Measurements from ENCODE around the gene PPM1M.

The PPM1M gene

DNA sequence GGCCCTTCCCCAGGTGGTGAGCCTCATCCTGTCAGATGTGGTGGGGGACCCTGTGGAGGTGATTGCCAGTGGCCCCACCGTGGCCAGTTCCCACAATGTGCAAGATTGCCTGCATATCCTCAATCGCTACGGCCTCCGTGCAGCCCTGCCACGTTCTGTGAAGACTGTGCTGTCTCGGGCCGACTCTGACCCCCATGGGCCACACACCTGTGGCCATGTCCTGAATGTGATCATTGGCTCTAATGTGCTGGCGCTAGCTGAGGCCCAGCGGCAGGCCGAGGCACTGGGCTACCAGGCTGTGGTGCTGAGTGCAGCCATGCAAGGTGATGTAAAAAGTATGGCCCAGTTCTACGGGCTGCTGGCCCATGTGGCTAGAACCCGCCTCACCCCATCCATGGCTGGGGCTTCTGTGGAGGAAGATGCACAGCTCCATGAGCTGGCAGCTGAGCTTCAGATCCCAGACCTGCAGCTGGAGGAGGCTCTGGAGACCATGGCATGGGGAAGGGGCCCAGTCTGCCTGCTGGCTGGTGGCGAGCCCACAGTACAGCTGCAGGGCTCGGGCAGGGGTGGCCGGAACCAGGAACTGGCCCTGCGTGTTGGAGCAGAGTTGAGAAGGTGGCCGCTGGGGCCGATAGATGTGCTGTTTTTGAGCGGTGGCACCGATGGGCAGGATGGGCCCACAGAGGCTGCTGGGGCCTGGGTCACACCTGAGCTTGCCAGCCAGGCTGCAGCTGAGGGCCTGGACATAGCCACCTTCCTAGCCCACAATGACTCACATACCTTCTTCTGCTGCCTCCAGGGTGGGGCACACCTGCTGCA is 46.9 kb downstream of the PPM1M start:
- in situ Hi-C loops (cut with MboI; ENCODE audit: low sequenced_read_pairs): no loop called here

DNA sequence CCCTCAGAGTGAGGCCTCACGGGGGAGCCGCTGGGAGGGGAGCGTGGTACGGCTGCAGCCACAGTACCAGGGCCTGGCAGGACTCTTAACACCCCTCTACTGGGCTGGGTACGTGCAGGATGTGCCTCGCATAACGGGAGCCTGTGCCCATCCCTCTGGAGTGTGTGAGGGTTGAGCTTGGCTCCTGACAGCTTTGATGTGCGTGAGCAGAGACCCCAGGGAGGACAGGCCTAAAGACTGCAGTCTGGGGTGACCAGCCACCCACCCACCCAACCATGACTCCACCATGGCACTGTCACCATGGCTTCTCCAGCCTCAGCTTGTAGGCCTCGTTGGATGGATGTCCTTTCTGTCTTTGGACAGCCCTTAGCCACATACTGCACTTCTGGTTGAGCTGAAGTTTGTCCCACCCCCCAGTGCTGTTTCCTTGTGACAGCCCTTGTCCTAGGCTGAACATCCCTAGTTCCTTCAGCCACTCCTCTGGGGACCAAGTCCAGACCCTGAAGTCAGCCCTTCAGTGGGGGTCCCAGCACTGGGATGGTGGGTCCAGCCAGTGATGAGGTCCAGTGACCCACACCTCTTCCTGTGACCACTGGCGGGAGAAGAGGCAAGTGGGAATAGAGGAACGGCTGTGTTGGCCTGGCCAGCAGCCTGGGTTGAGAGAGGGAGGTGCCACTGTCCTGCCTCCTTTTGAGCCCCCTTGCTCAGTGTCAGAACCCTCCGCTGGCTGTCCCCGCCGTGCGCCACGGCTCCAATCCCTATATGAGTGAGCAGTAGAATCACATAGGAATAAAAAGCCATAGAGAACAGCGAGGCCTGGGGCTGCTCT is 48.1 kb downstream of the PPM1M start:
- in situ Hi-C loops (cut with MboI; ENCODE audit: low sequenced_read_pairs): no loop called here

DNA sequence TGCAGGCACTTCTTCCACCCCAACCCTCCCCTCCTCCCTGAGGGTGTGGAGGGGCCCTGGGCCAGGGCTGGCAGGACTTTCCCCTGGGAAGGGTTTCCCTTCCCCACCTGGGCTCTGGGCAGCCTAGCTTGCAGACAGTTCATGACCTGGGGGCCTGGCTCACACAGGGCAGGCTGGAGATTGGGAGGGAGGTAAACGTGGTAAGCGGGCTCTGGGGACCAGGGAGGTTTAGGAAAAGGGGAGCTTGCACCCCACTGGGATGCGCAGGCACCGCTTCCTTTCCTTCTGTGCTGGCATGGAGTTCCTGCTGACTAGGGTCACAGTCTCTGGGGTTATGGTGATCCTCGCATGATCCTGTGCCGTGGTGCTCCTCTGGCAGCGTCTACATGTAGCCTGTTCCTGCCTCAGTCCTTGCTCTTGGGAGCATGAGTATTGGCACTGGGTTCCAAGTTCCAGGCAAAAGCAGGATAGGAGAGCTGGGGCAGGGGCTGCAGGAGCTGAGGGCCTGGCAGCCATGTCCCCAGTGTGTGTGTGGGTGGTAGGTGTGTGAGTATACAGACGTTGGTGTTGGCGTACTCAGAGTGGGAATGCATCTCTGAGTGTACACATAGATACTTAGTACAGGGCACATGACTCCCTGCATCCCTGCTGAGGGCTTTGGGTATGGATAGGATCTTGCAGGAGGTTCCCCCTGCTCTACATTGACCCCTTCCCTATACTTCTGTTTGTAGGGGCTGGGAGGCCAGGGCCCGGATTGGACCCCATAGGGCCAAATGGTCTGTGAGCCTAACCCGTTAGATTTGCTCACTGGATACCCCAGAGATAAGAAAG is 49.0 kb downstream of the PPM1M start:
- in situ Hi-C loops (cut with MboI; ENCODE audit: low sequenced_read_pairs): no loop called here

DNA sequence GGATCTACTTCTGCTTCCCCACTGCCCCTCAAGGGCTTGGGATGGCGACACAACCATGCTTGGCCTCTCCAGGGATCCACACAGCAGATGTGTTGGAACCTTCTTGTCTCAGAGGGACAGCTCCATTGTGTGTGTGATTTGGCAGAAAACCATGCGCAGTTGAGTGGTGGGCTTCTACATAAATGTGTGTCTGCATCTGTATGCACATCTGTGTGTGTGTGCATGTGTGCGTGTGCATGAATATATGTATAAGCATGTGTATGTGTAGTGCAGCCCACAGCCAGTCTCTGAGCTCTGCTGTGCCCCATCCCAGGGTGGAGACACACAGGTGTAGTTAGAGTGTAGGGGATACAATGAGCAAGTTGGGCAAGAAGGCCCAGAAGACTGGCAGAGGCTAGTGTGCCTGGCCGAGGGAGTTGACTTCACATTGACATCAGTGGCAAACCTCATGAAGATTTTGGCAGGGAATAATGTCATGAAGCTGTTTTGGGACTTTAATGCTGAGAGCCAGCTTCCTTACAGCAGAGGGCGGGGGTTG is 50.2 kb downstream of the PPM1M start:
- in situ Hi-C loops (cut with MboI; ENCODE audit: low sequenced_read_pairs): no loop called here

DNA sequence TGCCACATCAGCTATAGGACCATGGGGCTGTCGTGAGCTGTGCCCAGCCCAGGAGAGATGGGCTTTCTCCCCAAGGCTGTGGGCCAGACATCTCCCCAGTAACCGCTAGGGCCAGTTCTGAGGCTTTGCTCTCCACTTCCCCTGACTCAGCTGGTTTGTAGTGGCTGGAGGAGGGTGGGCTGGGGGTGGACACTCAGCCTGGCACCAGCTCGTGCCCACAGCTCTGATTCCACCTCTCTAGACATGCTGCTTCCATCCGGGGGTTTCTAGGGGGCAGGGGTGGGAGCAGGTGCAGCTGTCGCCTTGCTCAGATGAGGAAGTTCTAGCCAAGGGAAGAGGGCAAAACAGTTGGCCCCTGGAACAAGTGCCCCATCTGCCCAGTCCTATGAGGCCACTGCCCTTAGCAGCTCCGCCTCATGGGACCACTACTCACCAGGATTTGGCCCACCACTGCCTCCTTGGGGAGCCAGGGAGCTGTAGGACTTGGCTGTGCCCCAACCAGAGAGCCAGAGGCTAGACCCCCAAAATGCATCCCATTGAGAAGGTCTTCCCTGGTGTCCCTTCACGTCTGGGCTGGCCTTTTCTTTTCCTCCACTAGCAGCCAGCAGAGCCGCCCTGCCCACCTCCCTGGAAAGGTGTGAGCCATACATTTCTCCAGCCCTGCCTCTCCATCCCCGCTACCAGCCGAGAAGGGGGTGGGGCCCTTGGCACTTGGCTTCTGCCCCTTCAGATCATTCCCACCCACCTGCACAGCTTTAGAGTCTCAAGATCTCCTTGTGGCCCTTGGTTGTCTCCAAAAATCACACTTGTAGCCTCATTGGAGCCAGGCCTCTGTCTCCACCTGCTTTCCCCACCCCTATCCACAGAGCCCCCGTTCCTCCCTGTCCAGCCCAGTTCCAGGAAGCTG is 51.9 kb downstream of the PPM1M start:
- in situ Hi-C loops (cut with MboI; ENCODE audit: low sequenced_read_pairs): no loop called here

DNA sequence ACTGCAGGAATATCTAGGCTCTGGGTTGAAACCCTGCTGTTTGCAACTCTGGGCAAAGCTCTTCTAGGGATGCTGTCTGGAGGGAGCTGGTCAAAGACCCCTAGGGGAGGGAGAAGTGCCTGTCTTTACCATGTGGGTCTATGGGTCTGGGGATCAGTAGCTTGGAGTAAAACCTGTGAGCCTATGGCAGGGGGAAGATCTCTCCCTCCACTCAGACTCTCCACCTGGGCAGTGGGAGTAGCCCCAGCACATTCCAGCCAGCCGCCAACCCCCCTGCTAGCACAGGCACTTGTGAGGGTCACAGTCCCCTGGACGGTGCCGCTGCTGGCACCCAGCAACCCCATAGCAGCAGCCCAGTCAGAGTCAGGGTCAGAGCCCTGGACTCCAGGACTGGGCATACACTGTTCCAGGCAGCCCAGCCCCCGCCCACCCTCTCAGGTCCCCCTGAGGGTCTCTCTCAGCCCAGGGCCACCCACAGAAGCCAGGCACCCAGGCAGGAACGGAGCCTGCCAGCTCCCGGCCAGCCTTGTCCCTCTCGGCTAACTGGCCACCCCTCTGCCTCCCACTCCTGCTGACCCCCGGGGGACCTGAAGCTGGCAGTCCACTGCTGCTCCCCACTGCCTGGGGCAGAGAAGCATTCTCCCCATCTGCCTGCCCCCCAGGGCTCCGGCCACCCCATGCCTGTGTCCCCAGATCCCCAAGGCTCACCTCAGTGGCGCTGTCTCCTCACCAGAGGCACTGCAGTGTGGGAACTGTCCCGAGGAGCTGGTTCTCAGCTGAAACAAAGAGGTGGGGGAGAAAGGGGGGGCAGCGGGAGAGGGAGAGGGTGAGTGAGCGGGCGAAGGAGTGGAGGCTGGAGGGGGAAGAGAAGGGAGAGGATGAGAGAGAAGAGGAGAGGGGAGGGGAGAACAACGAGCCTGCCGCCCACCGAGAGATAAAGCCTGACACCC is 52.9 kb downstream of the PPM1M start:
- in situ Hi-C loops (cut with MboI; ENCODE audit: low sequenced_read_pairs): no loop called here

DNA sequence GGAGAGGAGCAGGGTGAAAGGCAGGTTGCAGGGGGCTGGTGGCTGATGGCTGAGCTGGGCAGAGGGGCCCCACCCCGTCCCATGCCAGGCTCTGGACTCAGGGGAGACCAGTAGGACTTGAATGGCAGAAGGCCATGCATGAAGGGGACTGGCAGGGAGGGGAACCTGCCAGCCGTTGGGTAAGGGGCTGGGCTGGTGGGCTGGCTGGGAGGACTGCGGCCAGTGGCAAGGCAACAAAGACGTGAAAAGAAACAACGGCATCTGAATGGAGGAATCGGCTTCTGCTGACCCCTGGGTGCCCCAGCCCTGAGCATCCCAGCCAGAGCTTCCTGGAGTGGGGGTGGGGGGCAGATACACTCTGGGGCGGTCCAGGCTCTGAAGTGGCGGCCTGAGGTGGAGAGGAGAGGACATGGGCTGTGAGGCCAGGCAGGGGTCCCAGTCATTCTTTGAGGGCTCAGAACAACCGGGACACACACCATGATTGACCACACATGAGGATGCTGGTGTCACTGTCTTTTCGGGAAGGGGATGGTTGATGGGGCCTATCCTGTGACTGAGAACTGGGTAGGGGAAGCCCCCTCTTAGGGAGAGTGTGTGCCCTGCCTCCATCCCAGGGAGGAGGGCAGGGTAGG is 53.8 kb downstream of the PPM1M start:
- in situ Hi-C loops (cut with MboI; ENCODE audit: low sequenced_read_pairs): no loop called here

Data from HL-60/S4 treated with retinoic acid at 250 ng/mL for 4 days and 3 days (cell line).